Measurements from ENCODE around the gene RASGRF2.

Gene RASGRF2

GRCh38 chr5:81205058-81205457 lies 244.9 kb downstream of the RASGRF2 start:
- DNase-seq (ENCODE audit: low read depth in 2 of 2), result no peak

- no peak for DNase-seq (ENCODE audit: low read depth in 2 of 2)
These were observed 246.8 kb downstream of the RASGRF2 start for GRCh38 chr5:81207009-81207408.

GRCh38 chr5:81208904-81209303 lies 248.7 kb downstream of the RASGRF2 start:
- DNase-seq (ENCODE audit: low read depth in 2 of 2), result no peak

GRCh38 chr5:81209386-81209785 lies 249.2 kb downstream of the RASGRF2 start:
- no peak for DNase-seq (ENCODE audit: low read depth in 2 of 2)

GRCh38 chr5:81209869-81210493 lies 249.8 kb downstream of the RASGRF2 start:
- DNase-seq (ENCODE audit: low read depth in 2 of 2), result no peak

- DNase-seq (ENCODE audit: low read depth in 2 of 2), result no peak
These were observed 252.1 kb downstream of the RASGRF2 start for GRCh38 chr5:81212211-81212751.

- no peak for DNase-seq (ENCODE audit: low read depth in 2 of 2)
These were observed 252.9 kb downstream of the RASGRF2 start for GRCh38 chr5:81213070-81213469.

- DNase-seq (ENCODE audit: low read depth in 2 of 2), result no peak
These were observed 254.7 kb downstream of the RASGRF2 start for GRCh38 chr5:81214848-81215247.

- no peak for DNase-seq (ENCODE audit: low read depth in 2 of 2)
These were observed 256.0 kb downstream of the RASGRF2 start for GRCh38 chr5:81216152-81216551.

- no peak for DNase-seq (ENCODE audit: low read depth in 2 of 2)
These were observed 259.2 kb downstream of the RASGRF2 start for GRCh38 chr5:81219389-81219788.

- DNase-seq (ENCODE audit: low read depth in 2 of 2), result no peak
These were observed 262.1 kb downstream of the RASGRF2 start for GRCh38 chr5:81222285-81222684.

GRCh38 chr5:81225463-81225862 lies 265.3 kb downstream of the RASGRF2 start:
- DNase-seq (ENCODE audit: low read depth in 2 of 2), result no peak

GRCh38 chr5:81226286-81226685 lies 266.1 kb downstream of the RASGRF2 start:
- no peak for DNase-seq (ENCODE audit: low read depth in 2 of 2)

- no peak for DNase-seq (ENCODE audit: low read depth in 2 of 2)
These were observed 266.8 kb downstream of the RASGRF2 start for GRCh38 chr5:81226949-81227348.

- no peak for DNase-seq (ENCODE audit: low read depth in 2 of 2)
These were observed 267.9 kb downstream of the RASGRF2 start for GRCh38 chr5:81228084-81228483.

GRCh38 chr5:81230416-81230815 lies 270.3 kb downstream of the RASGRF2 start:
- no peak for DNase-seq (ENCODE audit: low read depth in 2 of 2)

GRCh38 chr5:81232464-81233079 lies 272.4 kb downstream of the RASGRF2 start:
- DNase-seq (ENCODE audit: low read depth in 2 of 2), result no peak

- DNase-seq (ENCODE audit: low read depth in 2 of 2), result no peak
These were observed 273.0 kb downstream of the RASGRF2 start, which contains the start of gene CKMT2 for GRCh38 chr5:81233080-81233634. Gene CKMT2 (plus strand): TSS chr5:81233322. CDS start chr5:81251133, 17,811 bp downstream.

- DNase-seq (ENCODE audit: low read depth in 2 of 2), result no peak
These were observed 274.1 kb downstream of the RASGRF2 start for GRCh38 chr5:81234299-81234698.

GRCh38 chr5:81234801-81235200 lies 274.6 kb downstream of the RASGRF2 start:
- DNase-seq (ENCODE audit: low read depth in 2 of 2), result no peak

GRCh38 chr5:81235287-81236072 lies 275.3 kb downstream of the RASGRF2 start:
- DNase-seq (ENCODE audit: low read depth in 2 of 2), result no peak

- no peak for DNase-seq (ENCODE audit: low read depth in 2 of 2)
These were observed 278.3 kb downstream of the RASGRF2 start for GRCh38 chr5:81238460-81238859.
